K562 (cell line): Measurements from ENCODE around the gene BCAR3.

Experiments used
- ATF7 ChIP-seq: fragments of 450-650 bp; IDR thresholded peaks from 2 replicates; pipeline ENCODE4 v1.7.1; 2014; ENCODE audit warnings: mild to moderate bottlenecking, moderate library complexity
- CAMTA2 ChIP-seq: fragments of 250-450 bp; sonication (Bioruptor Pico); conservative IDR thresholded peaks from 2 replicates; pipeline ENCODE4 v1.5.1; 2022
- CTCF ChIP-seq, 3 experiments: IDR thresholded peaks in 2 of 3; conservative IDR thresholded peaks in 1 of 3; 2 replicates each; pipeline ENCODE4 v1.5.1; 2011 to 2012; ENCODE audit warnings: low read length in 3 of 3, mild to moderate bottlenecking in 3 of 3, control low read depth in 2 of 3, improper control_type of control experiment in 1 of 3, inconsistent platforms in 1 of 3, low read depth in 1 of 3, mixed read lengths in 1 of 3, moderate library complexity in 1 of 3; ENCODE audit not compliant: insufficient read depth in 2 of 3
- EP300 ChIP-seq: IDR thresholded peaks from 2 replicates; pipeline ENCODE4 v1.6.1; 2012; ENCODE audit warnings: low read length, improper control_type of control experiment
- EZH2 ChIP-seq: IDR thresholded peaks from 2 replicates; pipeline ENCODE4 v1.6.1; 2012; ENCODE audit warnings: low read depth, mild to moderate bottlenecking, inconsistent platforms, low read length, borderline replicate concordance
- FOXK1 ChIP-seq: sonication (generic); formaldehyde crosslinking; IDR thresholded peaks from 2 replicates; pipeline ENCODE4 v1.8.0; 2022; ENCODE audit warnings: missing genetic modification reagents, mild to moderate bottlenecking, borderline replicate concordance
- FOXM1 ChIP-seq, 2 experiments: fragments of 450-650 bp in 1 of 2; sonication (generic) in 1 of 2; formaldehyde crosslinking in 1 of 2; IDR thresholded peaks; 2 replicates each; pipeline versions ENCODE4 v1.6.1 to v1.9.0; 2017 to 2022; ENCODE audit warnings: low read depth in 2 of 2, mild to moderate bottlenecking in 2 of 2, missing genetic modification reagents in 1 of 2, moderate library complexity in 1 of 2
- HBP1 ChIP-seq: fragments of 450-650 bp; formaldehyde crosslinking; IDR thresholded peaks from 2 replicates; pipeline ENCODE4 v1.4.0; 2022; ENCODE audit warnings: missing genetic modification characterization
- NKRF ChIP-seq: fragments of 450-650 bp; IDR thresholded peaks from 2 replicates; pipeline ENCODE4 v1.6.1; 2016; ENCODE audit warnings: borderline replicate concordance
- PTTG1 ChIP-seq: fragments of 450-650 bp; IDR thresholded peaks from 2 replicates; pipeline ENCODE4 v1.6.1; 2016; ENCODE audit warnings: low read depth, mild to moderate bottlenecking, missing genetic modification characterization, missing compliant biosample characterization
- THAP12 ChIP-seq: fragments of 250-450 bp; sonication (Bioruptor Pico); IDR thresholded peaks from 2 replicates; pipeline ENCODE4 v1.9.0; 2021; ENCODE audit warnings: mild to moderate bottlenecking, inconsistent platforms
- ZNF41 ChIP-seq: fragments of 250-450 bp; sonication (Bioruptor Pico); conservative IDR thresholded peaks from 2 replicates; pipeline ENCODE4 v1.4.0; 2020; ENCODE audit warnings: mild to moderate bottlenecking

GRCh38 chr1:93672069-93672468 lies 9.6 kb downstream of the BCAR3 start:
- TF ChIP-seq FOXK1 (CRISPR knock-in tag), result no peak
- TF ChIP-seq PTTG1 (tag), result no peak
- no peak for TF ChIP-seq NKRF
- TF ChIP-seq HBP1, result no peak
- no peak for TF ChIP-seq THAP12 (CRISPR knock-in tag)
- TF ChIP-seq CTCF (IDR thresholded peaks at IDR 0.05 in 2 of 3, conservative IDR thresholded peaks at IDR 0.05 in 1 of 3; ENCODE audit: insufficient read depth in 2 of 3, low read depth in 1 of 3, low read length in 3 of 3), result no peak
- TF ChIP-seq ATF7, result peak; percentile 77
- TF ChIP-seq EZH2, result no peak
- no peak for TF ChIP-seq EP300
- no peak; the same call in 1 of the 2 replicates for TF ChIP-seq FOXM1 (IDR thresholded peaks at IDR 0.05; ENCODE audit: low read depth)
- TF ChIP-seq FOXM1 (CRISPR knock-in tag; IDR thresholded peaks at IDR 0.05; ENCODE audit: low read depth), result no peak
- no peak for TF ChIP-seq CAMTA2
- no peak for TF ChIP-seq ZNF41 (CRISPR knock-in tag)
